GM23338 (cell line): Measurements from ENCODE around the gene SRSF8. TPM values are rescaled to one million over a fixed set of nuclear protein-coding genes. Genes with fewer than 3 reads are reported as not detected.

Experiments used
- ATAC-seq: fragments of 200-7000 bp; cut with Tn5 transposase; 3 replicates; pipeline ENCODE4 v1.9.1; 2020
- DNase-seq: peaks from one replicate; pipeline ENCODE4 v3.0.0-alpha.2; 2015; ENCODE audit warnings: low spot score
- H2AFZ ChIP-seq: fragments of 200-600 bp; sonication (generic); 2 replicates; pipeline ENCODE4 v1.8.0; 2016; ENCODE audit warnings: antibody characterized with exemption, mild to moderate bottlenecking, moderate library complexity
- H3F3A ChIP-seq: fragments of 200-600 bp; sonication (generic); replicated peaks from 2 replicates; pipeline ENCODE4 v1.8.0; 2017; ENCODE audit warnings: antibody characterized with exemption, mixed run types, low read depth
- H3K27ac ChIP-seq: fragments of 200-600 bp; sonication (generic); 2 replicates; pipeline ENCODE4 v1.6.1; 2016; ENCODE audit warnings: low read depth
- H3K27me3 ChIP-seq: fragments of 200-600 bp; sonication (generic); 2 replicates; pipeline ENCODE4 v1.8.0; 2016; ENCODE audit warnings: mild to moderate bottlenecking, mixed run types, moderate library complexity; ENCODE audit not compliant: insufficient read depth
- H3K36me3 ChIP-seq: fragments of 200-600 bp; sonication (generic); 2 replicates; pipeline ENCODE4 v1.8.0; 2016; ENCODE audit warnings: mild to moderate bottlenecking; ENCODE audit not compliant: insufficient read depth
- H3K4me1 ChIP-seq: fragments of 200-600 bp; sonication (generic); 2 replicates; pipeline ENCODE4 v1.8.0; 2016; ENCODE audit warnings: mild to moderate bottlenecking, moderate library complexity; ENCODE audit not compliant: insufficient read depth
- H3K4me2 ChIP-seq: fragments of 200-600 bp; sonication (generic); 2 replicates; pipeline ENCODE4 v1.7.1; 2017; ENCODE audit warnings: mixed run types
- H3K4me3 ChIP-seq: fragments of 200-600 bp; sonication (generic); 2 replicates; pipeline ENCODE4 v1.6.1; 2016; ENCODE audit warnings: mixed run types
- H3K79me2 ChIP-seq: fragments of 200-600 bp; sonication (generic); replicated peaks from 2 replicates; pipeline ENCODE4 v1.8.0; 2017; ENCODE audit warnings: mild to moderate bottlenecking; ENCODE audit not compliant: insufficient read depth
- H3K9me2 ChIP-seq: fragments of 200-600 bp; sonication (generic); 2 replicates; pipeline ENCODE4 v1.8.0; 2017; ENCODE audit not compliant: insufficient read depth
- H4K20me1 ChIP-seq: fragments of 200-600 bp; sonication (generic); replicated peaks from 2 replicates; pipeline ENCODE4 v1.8.0; 2017; ENCODE audit warnings: mild to moderate bottlenecking; ENCODE audit not compliant: insufficient read depth
- H3K27ac Mint-ChIP-seq: 2 replicates; pipeline ENCODE4 v1.8.0; 2020; ENCODE audit warnings: inconsistent platforms, mild to moderate bottlenecking, moderate library complexity, mixed read lengths
- H3K27me3 Mint-ChIP-seq: 3 replicates; pipeline ENCODE4 v1.8.0; 2022; ENCODE audit warnings: low read depth, mild to moderate bottlenecking, moderate library complexity, mixed read lengths, inconsistent platforms; ENCODE audit not compliant: insufficient read depth, poor library complexity
- H3K36me3 Mint-ChIP-seq: 3 replicates; pipeline ENCODE4 v1.8.0; 2021; ENCODE audit warnings: low read depth, mild to moderate bottlenecking, inconsistent platforms, moderate library complexity, mixed read lengths
- H3K4me1 Mint-ChIP-seq: 3 replicates; pipeline ENCODE4 v1.8.0; 2020; ENCODE audit warnings: mild to moderate bottlenecking, inconsistent platforms, mixed read lengths
- H3K4me3 Mint-ChIP-seq: 3 replicates; pipeline ENCODE4 v1.8.0; 2021; ENCODE audit warnings: moderate library complexity, mild to moderate bottlenecking, inconsistent platforms, mixed read lengths
- H3K9me3 Mint-ChIP-seq: 3 replicates; pipeline ENCODE4 v1.8.0; 2020; ENCODE audit warnings: moderate library complexity, mild to moderate bottlenecking, inconsistent platforms, mixed read lengths
- CREB1 ChIP-seq: fragments of 250-450 bp; sonication (Bioruptor Pico); IDR thresholded peaks from 2 replicates; pipeline ENCODE4 v1.5.0; 2020; ENCODE audit warnings: low read depth, mild to moderate bottlenecking, moderate library complexity
- ETS1 ChIP-seq: IDR thresholded peaks from 2 replicates; pipeline ENCODE4 v1.6.1; 2016; ENCODE audit warnings: antibody characterized with exemption
- EZH2 ChIP-seq: fragments of 200-600 bp; sonication (generic); IDR thresholded peaks from one replicate; pipeline ENCODE4 v1.8.0; 2017; ENCODE audit warnings: antibody characterized with exemption, mild to moderate bottlenecking, low read depth; ENCODE audit not compliant: unreplicated experiment
- EZH2phosphoT487 ChIP-seq: fragments of 200-600 bp; sonication (generic); IDR thresholded peaks from one replicate; pipeline ENCODE4 v1.8.1; 2018; ENCODE audit warnings: antibody characterized with exemption; ENCODE audit not compliant: unreplicated experiment
- JUNB ChIP-seq: IDR thresholded peaks from one replicate; pipeline ENCODE4 v1.6.1; 2016; ENCODE audit warnings: antibody characterized with exemption; ENCODE audit not compliant: unreplicated experiment
- NANOG ChIP-seq: IDR thresholded peaks from 2 replicates; pipeline ENCODE4 v1.6.1; 2016; ENCODE audit warnings: antibody characterized with exemption, borderline replicate concordance
- POLR2AphosphoS5 ChIP-seq: IDR thresholded peaks from 2 replicates; pipeline ENCODE4 v1.6.1; 2016; ENCODE audit warnings: antibody characterized with exemption, low read depth
- REST ChIP-seq: IDR thresholded peaks from one replicate; pipeline ENCODE4 v1.6.1; 2018; ENCODE audit warnings: antibody characterized with exemption; ENCODE audit not compliant: unreplicated experiment
- ZNF114 ChIP-seq: fragments of 250-450 bp; sonication (Bioruptor Pico); IDR thresholded peaks from 2 replicates; pipeline ENCODE4 v1.5.0; 2020; ENCODE audit warnings: mild to moderate bottlenecking, moderate library complexity
- ZNF462 ChIP-seq: fragments of 250-450 bp; sonication (Bioruptor Pico); IDR thresholded peaks from 2 replicates; pipeline ENCODE4 v1.5.0; 2020; ENCODE audit warnings: mild to moderate bottlenecking, moderate library complexity
- polyA plus RNA-seq: library from polyadenylated mRNA; unstranded; fragments of >200 nt; fragmentation: Nextera tagmentation; extraction: Ambion mirVana; gene quantifications from 2 replicates; pipeline ENCODE4 v1.2.1, GENCODE V29; 2016
- total RNA-seq: library from RNA; depleted of rRNA; stranded (reverse); fragments of >200 nt; shearing (Covaris generic); gene quantifications from 2 replicates; pipeline ENCODE4 v1.2.3, GENCODE V29; 2014

The SRSF8 gene
- total and polyA plus RNA-seq, 2 experiments from 2014 or later = 12.6 to 19.9 TPM

DNA sequence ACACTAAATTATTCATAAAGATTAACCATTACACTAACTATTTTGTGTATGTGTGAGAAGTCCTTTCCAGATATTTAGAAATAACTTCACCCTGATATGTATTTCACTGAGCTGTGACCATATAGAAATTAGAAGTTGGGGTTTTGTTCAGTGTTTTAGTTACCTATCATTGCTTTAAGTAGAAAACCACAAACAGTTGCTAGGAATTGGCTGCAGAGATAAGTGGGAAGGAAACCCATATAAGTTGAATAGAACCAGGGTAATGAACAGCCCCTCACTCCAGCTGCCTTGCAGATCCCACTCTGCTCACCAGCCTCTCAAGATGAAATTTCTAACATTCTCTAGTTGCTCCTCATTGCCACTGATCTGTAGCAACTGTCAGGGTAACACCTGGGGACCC, 10.3 kb downstream of the SRSF8 start:
- H3K4me1 Mint-ChIP-seq = peaks cover 13% of the 10 kb centered on the region; the same call in 2 of the 3 replicates
- H3K4me3 ChIP-seq = no peak overlapping the region
- no peak overlapping the region for H3K27ac ChIP-seq
- TF ChIP-seq ZNF462 (CRISPR knock-in tag) (no peak), ETS1 (no peak), EZH2 (no peak), REST (no peak), ZNF114 (no peak), CREB1 (CRISPR knock-in tag) (no peak), NANOG (no peak), POLR2AphosphoS5 (no peak), EZH2phosphoT487 (no peak), JUNB (no peak)
- H3K9me3 Mint-ChIP-seq = no peaks in the 10 kb centered on the region
- no peaks in the 10 kb centered on the region for H3K36me3 ChIP-seq
- no peak overlapping the region for H2AFZ ChIP-seq
- H3K27me3 ChIP-seq = no peaks in the 10 kb centered on the region
- H4K20me1 ChIP-seq = no peaks in the 10 kb centered on the region
- 0 out of 2 replicates have a peak, but pooled peaks cover 3% of the 10 kb centered on the region for H3K9me2 ChIP-seq
- no peak overlapping the region for H3K4me3 Mint-ChIP-seq
- ATAC-seq (no peak), DNase-seq (no peak)
- no peaks in the 10 kb centered on the region for H3K27me3 Mint-ChIP-seq
- no peak overlapping the region for H3K4me2 ChIP-seq
- H3K4me1 ChIP-seq = peaks cover 12% of the 10 kb centered on the region
- H3K79me2 ChIP-seq = no peaks in the 10 kb centered on the region
- no peak overlapping the region for H3K27ac Mint-ChIP-seq
- H3F3A ChIP-seq = no peaks in the 10 kb centered on the region
- H3K36me3 Mint-ChIP-seq = no peaks in the 10 kb centered on the region
